LHCN-M2 (cell line): Measurements from ENCODE around the gene PRRC2B. TPM values are rescaled to one million over a fixed set of nuclear protein-coding genes. Genes with fewer than 3 reads are reported as not detected.
"Not testable (repeated sequence)": the region's sequence is repeated elsewhere in the genome, so short reads cannot be mapped to it uniquely, and the experiment has no call there.

ENCODE experiments used
- DNase-seq: peaks from one replicate; pipeline ENCODE4 v3.0.0-alpha.2; 2012; ENCODE audit warnings: low read depth
- polyA plus RNA-seq: library from polyadenylated mRNA; unstranded; fragments of >200 nt; gene quantifications from one replicate; pipeline ENCODE4 v1.2.1, GENCODE V29; 2012; ENCODE audit warnings: missing spikeins
- total RNA-seq: library from RNA; depleted of rRNA; stranded (reverse); fragments of >200 nt; gene quantifications from 2 replicates; pipeline ENCODE4 v1.2.3, GENCODE V29; 2014; rRNA removed

Gene PRRC2B
- 58.5 and 63.5 TPM in 2 replicates for total RNA-seq
- 66.0 TPM for polyA plus RNA-seq

DNA sequence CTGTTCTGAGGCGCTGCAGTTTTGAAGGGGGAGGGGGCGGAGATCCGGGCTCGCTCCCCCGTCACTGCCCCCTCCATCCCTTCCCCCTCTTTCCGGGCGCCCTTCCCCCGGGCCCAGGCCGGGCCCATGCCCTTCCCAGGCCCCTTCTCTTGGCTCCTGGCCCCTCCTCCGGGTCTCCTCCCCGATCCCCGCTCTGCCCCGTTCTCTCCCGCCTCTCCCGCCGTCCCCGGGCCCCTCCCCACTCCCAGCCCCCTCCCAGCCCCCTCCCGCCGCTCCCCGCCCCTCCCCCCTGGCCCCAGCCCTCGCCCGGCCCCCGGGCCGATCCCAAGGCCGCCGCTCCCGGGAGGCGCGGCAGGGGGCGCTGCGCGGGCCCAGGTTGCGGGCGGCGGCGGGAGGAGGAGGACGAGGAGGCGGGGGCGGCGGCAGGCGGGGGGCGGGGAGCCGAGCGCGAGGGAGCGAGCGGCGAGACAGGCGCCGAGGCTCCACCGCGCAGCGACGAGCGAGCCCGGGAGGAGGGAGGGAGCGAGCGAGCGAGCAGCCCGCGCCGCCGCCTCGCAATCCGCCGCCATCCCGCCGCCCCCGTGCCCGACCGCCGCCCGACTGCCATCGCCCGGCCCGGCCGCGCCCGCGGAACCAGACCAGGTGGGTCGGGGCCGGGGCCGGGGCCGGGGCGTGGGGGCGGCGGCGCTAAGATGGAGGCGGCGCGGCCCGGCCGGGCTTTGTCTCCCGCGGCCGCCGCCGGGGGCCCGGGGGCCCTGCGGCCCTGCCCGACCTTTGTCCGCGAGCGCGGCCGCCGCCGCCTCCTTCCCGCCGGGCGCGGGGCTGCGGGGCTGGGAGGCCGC lies at the start of gene PRRC2B:
Gene PRRC2B (plus strand): TSS at position 465 of the 842 bp plus-strand sequence. CDS start 36,059 bp downstream, outside the sequence.
- DNase-seq, result peak; percentile 75

DNA sequence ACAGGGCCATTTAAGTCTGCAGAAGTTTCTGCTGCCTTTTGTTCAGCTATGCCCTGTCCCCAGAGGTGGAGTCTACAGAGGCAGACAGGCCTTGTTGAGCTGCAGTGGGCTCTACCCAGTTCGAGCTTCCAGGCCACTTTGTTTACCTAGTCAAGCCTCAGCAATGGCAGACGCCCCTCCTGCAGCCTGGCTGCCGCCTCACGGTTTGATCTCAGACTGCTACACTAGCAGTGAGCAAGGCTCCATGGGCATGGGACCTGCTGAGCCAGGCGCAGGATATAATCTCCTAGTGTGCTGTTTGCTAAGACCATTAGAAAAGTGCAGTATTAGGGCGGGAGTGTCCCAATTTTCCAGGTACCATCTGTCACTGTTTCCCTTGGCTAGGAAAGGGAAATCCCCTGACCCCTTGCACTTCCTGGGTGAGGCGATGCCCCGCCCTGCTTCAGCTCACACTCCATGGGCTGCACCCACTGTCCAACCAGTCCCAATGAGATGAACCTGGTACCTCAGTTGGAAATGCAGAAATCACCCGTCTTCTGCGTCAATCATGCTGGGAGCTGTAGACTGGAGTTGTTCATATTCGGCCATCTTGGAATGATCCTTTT lies 48.9 kb upstream of the PRRC2B start:
- DNase-seq, result not testable (repeated sequence)

DNA sequence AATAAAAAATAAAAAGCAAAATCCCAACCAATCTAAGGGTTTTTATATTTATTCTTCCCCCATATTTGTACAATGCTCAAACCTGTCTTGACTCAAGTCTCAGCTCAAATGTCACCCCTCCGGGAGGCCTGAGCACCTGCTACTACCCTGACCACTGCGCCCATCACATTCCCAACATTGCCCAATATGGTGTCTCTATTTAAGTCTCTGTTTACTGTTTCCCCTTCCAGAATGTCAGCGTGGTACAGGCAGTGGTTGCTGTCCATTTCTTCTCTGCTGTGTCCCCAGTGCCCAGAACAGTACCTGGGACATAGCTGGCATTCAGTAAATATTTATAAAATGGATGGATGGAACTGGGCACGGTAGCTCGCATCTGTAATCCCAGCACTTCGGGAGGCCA lies 47.3 kb upstream of the PRRC2B start:
- no peak for DNase-seq

DNA sequence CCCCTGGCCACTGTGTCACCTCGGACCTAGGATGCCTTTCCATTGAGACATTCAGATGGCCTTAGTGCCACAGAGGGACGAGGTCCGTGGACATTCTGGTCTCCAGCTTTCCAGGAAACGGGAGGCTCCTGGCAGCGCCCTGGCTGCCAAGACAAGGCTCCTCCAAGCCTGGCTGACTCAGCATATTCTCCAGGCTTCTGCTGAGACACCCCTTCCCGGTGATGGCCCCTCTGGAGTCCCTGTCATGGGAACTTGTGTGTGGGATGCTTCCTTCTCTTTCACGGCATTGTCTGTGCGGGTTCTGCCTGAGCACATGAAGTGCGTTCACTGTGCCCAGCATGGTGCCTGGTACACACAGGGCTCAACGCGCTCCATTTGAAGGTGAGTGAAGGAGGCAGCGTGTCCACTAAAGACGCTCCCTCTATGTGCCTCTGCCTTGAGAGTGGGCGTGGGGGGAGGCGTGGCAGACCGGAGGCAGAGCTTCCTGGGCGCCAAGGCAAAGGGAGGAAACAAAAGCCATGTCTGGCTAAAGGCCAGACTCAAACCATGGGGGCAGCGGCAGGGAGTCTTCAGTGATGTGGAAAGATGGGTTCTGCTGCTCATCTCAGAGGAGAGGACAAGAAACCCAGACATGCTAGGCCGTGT lies 46.4 kb upstream of the PRRC2B start:
- no peak for DNase-seq

DNA sequence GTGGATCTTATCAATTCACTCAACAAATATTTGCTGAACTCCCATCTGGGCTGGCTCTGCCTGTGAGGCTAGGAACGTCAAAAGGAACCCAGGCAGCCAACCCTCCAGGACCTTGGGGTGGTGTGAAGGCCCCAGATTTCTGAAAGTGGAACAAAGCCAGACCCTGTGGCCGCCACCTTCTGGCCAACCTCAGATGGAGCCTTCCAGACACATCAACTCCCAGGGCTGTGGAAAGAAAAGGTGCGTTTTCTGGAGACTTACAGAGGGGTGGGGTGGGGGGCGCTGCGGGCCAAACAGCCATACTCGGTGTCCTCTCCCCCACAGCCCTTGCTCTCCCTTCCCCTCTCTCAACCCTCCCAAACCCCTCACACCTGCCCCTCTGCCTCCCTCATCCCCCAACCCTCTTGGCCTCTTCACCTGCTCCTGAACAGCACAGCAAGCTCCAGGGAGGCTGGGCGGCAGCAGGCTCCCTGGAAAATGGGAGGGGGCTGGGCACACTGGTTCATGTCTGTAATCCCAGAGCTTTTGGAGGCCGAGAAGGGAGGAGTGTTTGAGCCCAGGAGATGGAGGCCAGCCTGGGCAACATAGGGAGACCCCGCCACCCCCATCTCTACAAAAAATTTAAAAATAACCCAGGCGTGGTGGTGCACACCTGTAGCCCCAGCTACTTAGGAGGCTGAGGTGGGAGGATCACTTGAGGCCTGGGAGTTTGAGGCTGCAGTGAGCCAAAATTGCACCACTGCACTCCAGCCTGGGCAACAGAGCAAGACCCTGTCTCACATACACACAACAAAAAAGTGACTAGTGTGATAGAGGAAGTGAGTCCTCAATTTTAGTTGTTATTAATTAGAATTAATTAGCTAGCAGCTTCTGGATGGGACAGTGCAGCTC lies 45.0 kb upstream of the PRRC2B start:
- no peak for DNase-seq

DNA sequence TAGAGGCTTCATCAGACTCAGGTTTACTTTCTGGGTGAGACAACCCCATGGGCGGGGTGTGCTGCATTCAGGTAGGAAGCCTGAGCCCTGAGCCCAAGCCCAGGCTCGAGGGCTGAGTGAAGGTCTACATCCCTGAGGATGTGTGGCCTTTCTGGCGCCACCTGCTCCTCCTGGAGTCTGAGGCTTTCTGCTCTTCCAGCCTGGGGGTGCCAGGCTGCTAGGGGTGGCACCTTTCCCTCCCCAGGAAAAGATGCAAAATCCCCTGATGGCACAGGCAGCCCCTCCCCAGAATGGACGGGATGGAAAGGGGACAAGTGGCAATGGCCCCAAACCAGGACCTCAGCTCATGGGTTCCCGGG lies 44.4 kb upstream of the PRRC2B start:
- DNase-seq, result no peak

DNA sequence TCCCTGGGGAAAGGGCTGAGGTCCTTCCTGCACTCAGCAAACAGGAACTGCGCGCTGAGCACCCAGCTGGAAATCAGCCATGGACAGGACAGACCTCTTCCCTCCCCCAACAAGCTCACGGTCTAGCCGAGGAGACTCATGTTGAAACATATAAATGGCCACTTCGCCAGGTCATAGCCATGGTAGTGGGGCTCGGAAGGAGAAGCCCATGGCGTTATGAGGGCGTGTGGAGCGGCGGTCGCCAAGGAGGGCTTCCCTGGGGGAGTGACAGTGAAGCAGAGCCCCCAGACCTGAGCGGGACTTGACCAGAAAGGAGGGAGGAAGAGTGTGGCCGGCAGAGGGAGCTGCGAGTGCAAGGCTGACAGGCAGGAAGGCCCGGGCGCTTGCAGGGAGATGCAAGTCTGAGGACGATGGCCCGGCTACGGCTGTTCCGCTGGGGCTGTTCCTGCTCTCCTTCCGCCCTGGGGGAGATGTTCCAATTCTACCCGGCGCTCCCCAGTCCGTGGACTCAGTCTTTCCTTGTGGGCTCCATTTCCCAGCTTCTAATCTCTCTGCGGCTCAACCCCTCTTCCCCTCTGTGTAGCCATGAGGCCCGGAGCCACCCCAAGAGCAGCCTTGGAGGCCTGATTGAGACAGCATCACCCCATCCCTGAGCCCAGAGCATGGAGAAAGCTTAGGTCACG lies 43.9 kb upstream of the PRRC2B start:
- peak; percentile 58 for DNase-seq

DNA sequence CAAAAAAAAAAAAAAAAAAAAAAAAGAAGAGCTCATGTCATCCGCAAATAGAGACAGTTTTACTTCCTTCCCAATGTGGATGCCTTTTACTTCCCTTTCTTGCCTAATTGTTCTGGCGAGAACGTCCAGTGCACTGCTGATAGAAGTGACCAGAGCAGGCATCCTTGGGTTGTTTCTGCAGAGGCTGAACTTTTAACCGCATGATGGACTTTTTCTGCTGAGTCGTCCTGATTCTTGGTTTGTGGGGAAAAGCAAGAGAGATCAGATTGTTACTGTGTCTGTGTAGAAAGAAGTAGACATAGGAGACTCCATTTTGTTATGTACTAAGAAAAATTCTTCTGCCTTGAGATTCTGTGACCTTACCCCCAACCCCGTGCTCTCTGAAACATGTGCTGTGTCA lies 37.4 kb upstream of the PRRC2B start:
- not testable (repeated sequence) for DNase-seq

DNA sequence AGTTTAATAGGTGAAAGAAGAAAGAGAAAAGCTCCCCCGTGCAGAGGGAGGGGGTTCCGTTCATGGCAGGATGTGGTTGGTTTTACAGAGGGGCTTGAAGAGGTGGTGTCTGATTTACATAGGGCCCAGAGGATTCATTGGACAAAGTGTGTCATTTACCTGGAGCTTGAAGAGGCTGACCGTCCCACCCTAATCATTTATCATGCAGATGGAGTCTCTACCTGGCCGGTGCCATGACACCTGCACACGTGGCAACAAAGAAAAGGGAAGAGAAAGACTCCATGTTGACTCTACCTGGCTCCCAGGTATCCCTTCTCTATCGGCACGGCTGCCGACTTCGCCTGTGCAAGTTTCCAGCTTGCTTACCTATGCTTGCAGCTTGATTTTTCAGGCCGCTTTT lies 35.3 kb upstream of the PRRC2B start:
- DNase-seq, result no peak

DNA sequence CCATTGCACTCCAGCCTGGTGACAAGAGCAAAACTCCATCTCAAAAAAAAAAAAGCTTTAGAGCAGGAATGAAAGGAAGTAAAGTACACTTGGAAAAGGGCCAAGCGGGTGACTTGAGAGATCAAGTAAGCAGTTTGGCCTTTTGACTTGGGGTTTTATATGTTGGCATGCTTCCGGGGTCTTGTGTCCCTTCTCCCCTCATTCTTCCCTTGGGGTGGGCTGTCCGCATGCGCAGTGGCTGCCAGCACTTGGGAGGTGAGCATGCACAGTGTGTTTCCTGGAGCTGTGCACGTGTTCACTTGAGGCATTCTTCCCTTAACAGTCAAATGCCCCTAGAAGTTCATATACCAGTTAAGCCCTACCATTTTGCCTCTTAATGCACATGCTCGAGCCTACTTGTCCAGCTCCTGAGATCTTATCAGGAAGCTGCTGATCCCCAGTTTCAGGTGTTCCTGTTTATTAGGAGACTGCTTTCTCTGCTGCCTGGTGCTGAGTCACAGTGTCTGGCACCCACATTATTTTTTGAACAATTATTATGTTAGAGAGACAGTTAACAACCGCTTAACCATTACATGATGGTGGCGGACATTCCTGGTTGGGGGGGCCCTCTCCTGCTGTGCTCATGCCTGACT lies 32.6 kb upstream of the PRRC2B start:
- DNase-seq, result no peak

DNA sequence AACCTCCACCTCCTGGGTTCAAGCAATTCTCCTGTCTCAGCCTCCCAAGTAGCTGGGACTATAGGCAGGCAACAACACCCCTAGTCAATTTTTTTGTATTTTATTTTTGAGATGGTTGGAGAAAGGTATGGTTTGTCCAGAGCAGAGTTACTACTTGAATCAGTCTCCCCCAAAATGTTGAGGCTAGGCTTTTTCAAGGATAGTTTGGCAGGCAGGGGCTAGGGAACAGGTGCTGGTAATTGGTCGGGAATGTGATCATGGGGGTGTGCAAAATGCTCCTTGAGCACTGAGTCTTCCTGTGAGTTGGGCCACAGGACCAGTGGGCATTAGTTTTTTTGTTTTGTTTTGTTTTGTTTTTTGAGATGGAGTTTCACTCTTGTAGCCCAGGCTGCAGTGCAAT lies 28.3 kb upstream of the PRRC2B start:
- DNase-seq, result no peak

DNA sequence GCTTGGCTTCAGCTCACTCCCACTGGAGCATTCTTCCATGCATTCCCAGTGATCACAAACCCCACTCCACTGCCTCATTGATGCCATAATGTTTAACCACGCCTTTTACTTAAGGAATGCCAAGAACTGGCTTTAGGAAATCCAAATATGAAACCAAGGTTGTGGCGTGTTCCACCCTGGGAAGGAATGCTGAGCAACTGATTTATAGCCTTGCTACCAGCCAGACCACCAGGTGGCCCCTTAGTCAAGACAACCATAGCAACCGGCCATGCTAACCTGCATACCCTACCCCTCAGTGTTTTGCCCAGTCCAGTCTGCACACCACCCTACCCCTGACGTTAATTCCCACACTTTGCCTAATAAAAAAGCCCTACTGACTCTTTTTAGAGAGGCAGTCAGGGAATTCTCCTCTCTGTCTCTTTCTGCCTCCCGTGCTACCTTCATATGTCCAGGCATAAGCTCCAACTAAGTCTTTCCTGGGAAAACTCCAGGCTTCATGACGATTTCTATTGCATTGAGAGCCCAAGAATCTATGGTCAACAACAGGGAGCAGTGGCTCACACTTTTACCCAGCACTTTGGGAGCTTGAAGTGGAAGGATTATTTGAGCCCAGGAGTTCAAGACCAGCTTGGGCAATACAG lies 27.0 kb upstream of the PRRC2B start:
- DNase-seq, result peak; percentile 52

DNA sequence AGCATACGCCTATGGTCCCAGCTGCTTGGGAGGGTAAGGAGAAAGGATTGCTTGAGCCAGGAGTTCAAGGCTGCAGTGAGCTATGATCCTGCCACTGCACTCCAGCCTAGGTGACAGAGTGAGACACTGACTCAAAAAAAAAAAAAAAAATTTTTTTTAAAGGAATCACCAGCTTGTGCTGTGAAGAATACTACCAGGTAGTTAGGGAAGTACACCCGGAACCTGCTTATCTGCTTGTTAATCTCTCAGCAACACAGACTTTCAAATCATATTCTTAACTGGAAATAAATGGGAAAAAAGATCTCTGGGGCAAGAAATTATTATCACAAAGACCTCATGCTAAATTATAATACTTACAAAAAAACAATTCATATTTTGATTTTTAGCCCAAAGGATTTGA lies 26.4 kb upstream of the PRRC2B start:
- DNase-seq, result no peak

DNA sequence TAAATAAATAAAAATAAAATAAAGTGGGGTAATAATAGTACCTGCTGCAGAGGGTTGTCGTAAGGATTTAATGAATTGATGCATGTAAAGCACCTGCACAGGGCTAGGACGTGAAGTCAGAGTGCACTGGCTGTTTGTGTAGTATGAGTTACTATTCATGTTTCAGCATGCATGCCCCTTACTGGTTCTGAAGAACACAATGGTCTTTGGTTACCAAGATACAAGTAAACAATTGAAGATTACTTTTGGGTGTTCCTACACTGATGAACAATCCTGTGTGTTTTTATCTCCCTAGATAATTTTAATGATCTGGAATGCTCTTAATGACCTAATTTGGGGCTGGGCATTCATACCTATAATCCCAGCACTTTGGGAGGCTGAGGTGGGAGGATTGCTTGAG lies 23.2 kb upstream of the PRRC2B start:
- DNase-seq, result no peak

DNA sequence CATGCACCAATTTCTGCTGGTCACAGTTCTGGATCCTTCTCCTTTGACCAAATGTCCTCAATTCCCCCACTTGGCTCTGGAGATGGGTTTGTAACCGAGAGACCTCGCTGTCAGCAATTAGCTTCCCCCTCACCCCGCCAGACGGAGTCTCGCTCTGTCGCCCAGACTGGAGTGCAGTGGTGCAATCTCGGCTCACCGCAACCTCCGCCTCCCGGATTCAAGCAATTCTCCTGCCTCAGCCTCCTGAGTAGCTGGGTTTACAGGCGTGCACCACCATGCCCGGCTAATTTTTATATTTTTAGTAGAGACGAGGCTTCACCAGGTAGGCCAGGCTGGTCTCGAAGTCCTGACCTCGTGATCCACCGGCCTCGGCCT lies 21.3 kb upstream of the PRRC2B start:
- not testable (repeated sequence) for DNase-seq

DNA sequence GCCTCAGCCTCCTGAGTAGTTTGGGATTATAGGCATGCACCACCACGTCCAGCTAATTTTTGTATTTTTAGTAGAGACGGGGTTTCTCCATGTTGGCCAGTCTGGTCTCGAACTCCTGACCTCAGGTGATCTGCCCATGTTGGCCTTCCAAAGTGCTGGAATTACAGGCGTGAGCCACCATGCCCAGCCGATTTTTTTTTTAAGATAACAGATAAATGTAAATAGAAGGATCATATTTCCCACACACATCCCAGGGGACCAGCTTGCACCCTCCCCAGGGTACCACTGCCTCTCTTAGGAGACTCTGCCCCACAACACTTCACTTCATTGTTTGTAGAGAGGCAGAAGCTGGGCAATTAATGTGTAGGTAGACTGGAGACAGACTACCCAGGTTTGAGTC lies 19.2 kb upstream of the PRRC2B start:
- not testable (repeated sequence) for DNase-seq

DNA sequence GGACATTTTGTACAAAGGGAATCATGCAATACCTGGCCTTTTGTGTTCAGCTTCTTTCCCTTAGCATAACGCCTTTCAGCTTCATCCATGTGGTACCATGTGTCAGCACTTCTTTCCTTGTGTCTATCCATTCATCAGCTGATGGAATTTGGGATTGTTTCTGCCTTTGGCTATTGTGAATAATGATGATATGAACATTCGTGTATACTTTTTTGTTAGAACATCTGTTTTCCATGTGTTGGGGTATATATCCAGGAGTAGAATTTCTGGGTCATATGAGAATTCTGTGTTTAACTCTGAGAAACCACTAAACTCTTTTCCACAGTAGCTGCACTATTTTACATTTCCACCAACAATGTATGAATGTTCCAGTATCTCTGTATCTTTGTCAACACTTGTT lies 14.8 kb upstream of the PRRC2B start:
- no peak for DNase-seq

DNA sequence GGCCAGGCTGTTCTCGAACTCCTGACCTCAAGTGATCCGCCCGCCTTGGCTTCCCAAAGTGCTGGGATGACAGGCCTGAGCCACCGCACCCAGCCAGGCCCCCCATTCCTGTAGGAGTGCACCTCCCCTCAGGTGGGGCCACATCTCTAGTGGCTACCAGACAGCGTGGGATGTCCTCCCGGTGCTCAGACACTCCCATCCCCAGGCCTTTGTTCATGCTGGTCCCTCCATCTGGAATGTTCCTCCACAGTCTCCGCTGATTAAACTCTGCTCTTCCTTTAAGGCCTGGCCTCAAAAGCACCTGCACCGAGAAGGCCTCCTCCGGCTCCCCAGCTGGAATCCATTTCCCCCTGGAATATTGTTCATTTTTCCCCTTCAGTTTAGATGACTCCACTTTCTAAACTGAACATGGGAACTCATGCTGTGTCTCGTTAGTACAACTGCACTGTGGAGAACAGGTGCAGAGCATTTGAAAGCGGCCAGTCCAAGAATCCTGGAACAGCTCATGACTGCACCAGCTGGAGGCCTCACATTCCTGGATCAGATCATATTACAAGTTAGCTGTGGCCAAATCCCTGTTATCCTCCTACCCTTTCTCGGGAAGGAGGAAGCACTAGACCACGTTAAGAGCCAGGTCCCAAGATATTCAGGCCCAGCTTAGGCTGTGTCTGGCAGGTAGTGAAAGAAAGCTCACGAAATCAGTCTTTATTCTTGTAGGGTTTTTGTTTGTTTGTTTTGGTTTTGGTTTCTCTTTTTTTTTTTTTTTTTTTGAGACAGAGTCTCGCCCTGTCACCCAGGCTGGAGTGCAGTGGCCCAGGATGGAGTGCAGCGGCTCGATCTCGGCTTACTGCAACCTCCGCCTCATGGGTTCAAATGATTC lies 10.8 kb upstream of the PRRC2B start:
- peak; percentile 97 for DNase-seq

DNA sequence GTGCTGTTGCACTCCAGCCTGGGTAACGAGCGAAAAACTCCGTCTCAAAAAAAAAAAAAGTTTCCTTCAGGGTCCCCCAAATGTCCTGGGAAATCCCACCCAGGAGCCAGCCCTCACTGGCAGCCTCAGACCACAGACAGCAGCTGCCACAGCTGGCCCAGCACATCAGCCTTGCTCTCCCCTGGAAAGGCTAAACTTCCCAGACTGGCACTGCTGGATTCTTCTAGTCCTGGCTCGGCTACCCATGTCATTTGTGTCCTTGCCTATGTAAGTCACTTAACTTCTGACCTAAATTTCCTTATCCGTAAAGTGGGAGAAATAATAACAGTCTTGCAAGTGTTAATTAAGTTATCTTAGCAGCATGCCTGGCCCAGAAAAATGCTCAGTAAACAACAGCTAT lies 8.6 kb upstream of the PRRC2B start:
- DNase-seq, result no peak
